Transverse colon (tissue), 4 donors: ENCODE results near the gene NAP1L5. TPM values are rescaled to one million over a fixed set of nuclear protein-coding genes. Genes with fewer than 3 reads are reported as not detected.
A peak's percentile ranks its signal among the peaks of the same experiment; 100 is the strongest.

ENCODE experiments used
- DNase-seq: peaks from one replicate; pipeline ENCODE4 v3.0.0-alpha.2; 2019
- H3K27ac ChIP-seq, 4 donors: fragments of 200-600 bp; sonication (generic); 2 replicates each; pipeline ENCODE4 v1.5.1; 2016 to 2018; ENCODE audit warnings: inconsistent platforms in 4 of 4
- H3K27me3 ChIP-seq: fragments of 200-600 bp; sonication (generic); 2 replicates; pipeline ENCODE4 v1.5.1; 2017; ENCODE audit warnings: inconsistent platforms
- H3K36me3 ChIP-seq, 4 donors: fragments of 200-600 bp; sonication (generic); 2 replicates each; pipeline ENCODE4 v1.5.1; 2017 to 2019; ENCODE audit warnings: inconsistent platforms in 4 of 4
- H3K4me1 ChIP-seq, 4 donors: fragments of 200-600 bp; sonication (generic); 2 replicates each; pipeline ENCODE4 v1.5.1; 2017 to 2020; ENCODE audit warnings: inconsistent platforms in 4 of 4
- H3K4me3 ChIP-seq, 4 donors: fragments of 200-600 bp; sonication (generic); 1 replicate in 1 of 4; 2 replicates in 3 of 4; pipeline versions ENCODE4 v1.5.1 to v1.6.1; 2017 to 2019; ENCODE audit warnings: inconsistent platforms in 4 of 4
- H3K9me3 ChIP-seq, 2 donors: fragments of 200-600 bp; sonication (generic); 2 replicates each; pipeline ENCODE4 v1.5.1; 2017 to 2019; ENCODE audit warnings: inconsistent platforms in 2 of 2
- CTCF ChIP-seq, 5 experiments: fragments of 200-600 bp in 3 of 5; fragments of 450-650 bp in 2 of 5; sonication (generic) in 3 of 5; IDR thresholded peaks; 1 replicate in 2 of 5; 2 replicates in 3 of 5; pipeline ENCODE4 v1.5.1; 2016 to 2017; ENCODE audit warnings: antibody characterized with exemption in 5 of 5, inconsistent platforms in 3 of 5, mild to moderate bottlenecking in 2 of 5, moderate library complexity in 1 of 5
- EP300 ChIP-seq: sonication (generic); formaldehyde crosslinking; IDR thresholded peaks from one replicate; pipeline ENCODE4 v1.6.1; 2017; ENCODE audit warnings: antibody characterized with exemption, low read depth
- POLR2A ChIP-seq: fragments of 450-650 bp; IDR thresholded peaks from one replicate; pipeline ENCODE4 v1.6.1; 2016; ENCODE audit warnings: antibody characterized with exemption, mild to moderate bottlenecking, moderate library complexity
- POLR2AphosphoS5 ChIP-seq, 3 donors: sonication (generic); formaldehyde crosslinking; IDR thresholded peaks; one replicate each; pipeline ENCODE4 v1.6.1; 2016; ENCODE audit warnings: antibody characterized with exemption in 3 of 3
- WGBS, 2 donors: methylation state at CpG; one replicate each; pipeline ENCODE4 v1.1.5; 2018; ENCODE audit warnings: low coverage in 1 of 2; 5-methylcytosine and 5-hydroxymethylcytosine counted together
- in situ Hi-C, 4 donors: fragments of 200-750 bp; cut with MboI; loops; one replicate each; pipeline versions ENCODE4 v1.15.0 to v1.15.1; 2017; ENCODE audit warnings: low sequenced_read_pairs in 3 of 4, low pct_ligation_motif_present in 1 of 4, low pct_unique_long_range_greater_than_20kb in 1 of 4
- intact Hi-C: fragments of 100-400 bp; cut with DNase I; formaldehyde crosslinking; loops from one replicate; pipeline ENCODE4 v1.15.1; 2023; ENCODE audit warnings: low total_unique reads
- total RNA-seq, 4 donors: library from RNA; depleted of rRNA; stranded (reverse); fragments of >200 nt; gene quantifications; one replicate each; pipeline ENCODE4 v1.1.0, GENCODE V29; 2016

The NAP1L5 gene
- total RNA-seq, 4 donors from 2014 or later: 3.5 TPM; not detected in 2

DNA sequence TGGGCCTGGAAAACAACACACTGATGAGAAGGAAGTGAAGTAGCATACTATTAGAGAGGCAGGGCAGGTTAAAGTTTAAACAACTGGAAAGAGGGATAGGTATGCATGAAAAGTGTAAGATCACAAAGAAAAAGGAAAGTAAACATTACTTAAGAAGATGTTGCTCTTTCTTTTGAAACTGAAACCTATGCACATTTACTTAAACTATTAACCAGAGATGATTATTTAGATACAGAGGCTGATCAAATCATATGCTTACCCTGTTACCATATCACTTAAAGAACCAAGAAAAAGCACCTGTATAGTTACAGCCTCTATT, 37.8 kb downstream of the NAP1L5 start:
- no peak overlapping the region for H3K4me3 ChIP-seq
- H3K4me1 ChIP-seq: peaks cover 0 to 21% (median 11%) of the 10 kb centered on the region in 4 donors
- no peaks in the 10 kb centered on the region for H3K27me3 ChIP-seq
- TF ChIP-seq CTCF (IDR thresholded peaks at IDR 0.05) (no peak), EP300 (no peak), POLR2AphosphoS5 (IDR thresholded peaks at IDR 0.05) (no peak), POLR2A (no peak)
- peak overlapping the region in 3 of 4 donors; percentile 22 to 73 (median 52) for H3K27ac ChIP-seq
- H3K9me3 ChIP-seq: no peaks in the 10 kb centered on the region
- in situ Hi-C loops: loop anchor here (5.0 to 25.0 kb wide), 3 partner anchors 123 to 125 kb away; no protein-coding TSS in a partner anchor
- peaks cover 0 to 8% (median 2%) of the 10 kb centered on the region in 4 donors for H3K36me3 ChIP-seq
- intact Hi-C loops: loop anchor here (5.0 kb wide), 1 partner anchor 123 kb away; no protein-coding TSS in a partner anchor
- no peak for DNase-seq

GRCh38 chr4:88659055-88659889, 38.4 kb downstream of the NAP1L5 start:
- intact Hi-C loops: no loop called here
- WGBS, 2 donors: 22 to 35% methylated on average over 3 to 4 of the region's 4 CpGs

DNA sequence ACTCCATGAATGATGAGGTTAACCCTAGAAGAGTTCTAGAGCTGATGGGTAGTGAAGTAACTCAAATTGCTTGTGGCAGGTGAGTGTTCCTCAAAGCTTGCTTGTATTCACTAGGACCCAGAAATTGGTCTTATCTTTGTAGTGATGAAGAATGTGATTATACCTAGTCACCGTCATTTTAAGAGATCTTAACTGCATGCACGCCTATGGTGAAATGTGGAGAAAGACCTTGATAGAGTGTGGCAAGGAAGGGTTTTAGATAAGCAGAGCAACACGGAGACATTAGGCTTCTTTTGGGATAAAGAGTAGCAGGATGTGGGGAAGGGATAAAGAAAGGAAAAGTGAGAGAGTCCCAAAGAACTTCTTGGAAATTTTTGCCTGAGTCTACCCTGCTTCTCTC, 42.4 kb downstream of the NAP1L5 start:
- TF ChIP-seq POLR2AphosphoS5 (IDR thresholded peaks at IDR 0.05) (no peak), POLR2A (no peak), EP300 (no peak), CTCF (IDR thresholded peaks at IDR 0.05) (no peak)

More at GRCh38 chr4:88659055-88659889, 38.4 kb downstream of the NAP1L5 start:
- DNase-seq: peak; percentile 45
- peaks cover 0 to 21% (median 11%) of the 10 kb centered on the region in 4 donors for H3K4me1 ChIP-seq
- no peak for TF ChIP-seq EP300
- TF ChIP-seq CTCF (IDR thresholded peaks at IDR 0.05): peak; percentile 71 to 76 (median 75)
- in situ Hi-C loops: loop anchor here in 2 of 4 donors (10.0 to 25.0 kb wide), 2 partner anchors 122 to 124 kb away; no protein-coding TSS in a partner anchor
- no peak overlapping the region for H3K4me3 ChIP-seq
- peaks cover 0 to 6% (median 3%) of the 10 kb centered on the region in 4 donors for H3K36me3 ChIP-seq
- H3K27me3 ChIP-seq: no peaks in the 10 kb centered on the region
- peak overlapping the region; percentile 5 to 73 (median 50) for H3K27ac ChIP-seq
- H3K9me3 ChIP-seq: no peaks in the 10 kb centered on the region

GRCh38 chr4:88653371-88653946, 44.2 kb downstream of the NAP1L5 start:
- WGBS, 2 donors: 88 to 91% methylated on average over 2 to 4 of the region's 4 CpGs
- H3K4me1 ChIP-seq: peaks cover 0 to 3% (median 0%) of the 10 kb centered on the region in 4 donors
- H3K27me3 ChIP-seq: no peaks in the 10 kb centered on the region
- TF ChIP-seq CTCF (IDR thresholded peaks at IDR 0.05): no peak
- no peak for TF ChIP-seq POLR2AphosphoS5 (IDR thresholded peaks at IDR 0.05)
- TF ChIP-seq POLR2A: no peak
- TF ChIP-seq EP300: no peak
- no peak overlapping the region for H3K27ac ChIP-seq
- no peak overlapping the region for H3K4me3 ChIP-seq
- intact Hi-C loops (no loop called here), in situ Hi-C loops (loop anchor here in 2 of 4 donors (10.0 to 25.0 kb wide), 2 partner anchors 116 to 119 kb away; no protein-coding TSS in a partner anchor)
- H3K9me3 ChIP-seq: no peaks in the 10 kb centered on the region
- no peak for DNase-seq
- peaks cover 0 to 6% (median 3%) of the 10 kb centered on the region in 4 donors for H3K36me3 ChIP-seq

More for the DNA sequence above, 42.4 kb downstream of the NAP1L5 start:
- peaks cover 0 to 18% (median 9%) of the 10 kb centered on the region in 4 donors for H3K4me1 ChIP-seq
- H3K27ac ChIP-seq: no peak overlapping the region
- H3K4me3 ChIP-seq: no peak overlapping the region
- intact Hi-C loops (no loop called here), in situ Hi-C loops (loop anchor here in 2 of 4 donors (10.0 to 25.0 kb wide), 2 partner anchors 118 to 120 kb away; no protein-coding TSS in a partner anchor)
- H3K36me3 ChIP-seq: peaks cover 0 to 6% (median 3%) of the 10 kb centered on the region in 4 donors
- WGBS, 2 donors: 89 to 95% methylated on average over 3 of the region's 3 CpGs
- H3K9me3 ChIP-seq: no peaks in the 10 kb centered on the region
- no peak for DNase-seq
- H3K27me3 ChIP-seq: no peaks in the 10 kb centered on the region
